ENCODE data around the gene RASA3. TPM values are rescaled to one million over a fixed set of nuclear protein-coding genes. Genes with fewer than 3 reads are reported as not detected.

Gene RASA3
- total and polyA plus RNA-seq, 2 donors (not counting 3 experiments of a cell fraction or from before 2014, with no cell fraction given), result 26.5 to 53.8 TPM

- Histone ChIP-seq H3K9me3 (replicated peaks; ENCODE audit: control insufficient read depth, insufficient read depth, low read length) (no peaks in the 10 kb centered on the region), H3K4me1 (ENCODE audit: control insufficient read depth, extremely low read depth, insufficient read depth, low read length) (peaks cover 33% of the 10 kb centered on the region), H3K4me3 (replicated peaks in 1 of 3; ENCODE audit: insufficient read depth in 1 of 3, low read depth in 1 of 3, low read length in 3 of 3) (no peak overlapping the region), H2AFZ (ENCODE audit: low read depth, low read length) (no peak overlapping the region), H4K20me1 (replicated peaks; ENCODE audit: control insufficient read depth, extremely low read depth, insufficient read depth, low read length) (no peaks in the 10 kb centered on the region), H3K27me3 (ENCODE audit: control insufficient read depth in 2 of 2, insufficient read depth in 2 of 2, low read length in 2 of 2) (no peaks in the 10 kb centered on the region), H3K36me3 (ENCODE audit: control insufficient read depth in 2 of 2, extremely low read depth in 1 of 2, insufficient read depth in 2 of 2, low read length in 2 of 2) (no peaks in the 10 kb centered on the region), H3K9ac (replicated peaks; ENCODE audit: extremely low read depth, insufficient read depth, low read length) (no peak overlapping the region), H3K4me2 (ENCODE audit: insufficient read depth, low read length) (no peak overlapping the region), H3K79me2 (ENCODE audit: control insufficient read depth, insufficient read depth, low read length) (peaks cover 73% of the 10 kb centered on the region), H3K9me1 (replicated peaks; ENCODE audit: control insufficient read depth, extremely low read depth, insufficient read depth, low read length) (no peaks in the 10 kb centered on the region), H3K27ac (ENCODE audit: insufficient read depth, low read depth, low read length) (no peak overlapping the region)
- intact Hi-C loops (cut with micrococcal nuclease), result no loop called here
- no TSS peak for BruUV-seq (replicated peaks)
- ChIA-PET POLR2A (no interaction called here), CTCF (no interaction called here)
- dilution Hi-C loops (cut with MboI; ENCODE audit: extremely low pct_ligation_motif_present, low sequenced_read_pairs), result no loop called here
- FAIRE-seq (no peak), DNase-seq (ENCODE audit: low read depth, low spot score) (no peak)
- no peak for TF ChIP-seq EZH2 (IDR thresholded peaks at IDR 0.05; ENCODE audit: borderline replicate concordance, low read depth, low read length, severe bottlenecking)
- no peak for TF ChIP-seq FOS (IDR thresholded peaks at IDR 0.05; ENCODE audit: borderline replicate concordance, insufficient read depth, low read length)
- no peak for TF ChIP-seq MYC (IDR thresholded peaks at IDR 0.05; ENCODE audit: low read depth, low read length)
Observed at GRCh38 chr13:114123448-114123847, 9.0 kb downstream of the RASA3 start.

- no peaks in the 10 kb centered on the region for H3K9me3 ChIP-seq (replicated peaks; ENCODE audit: control insufficient read depth, insufficient read depth, low read length)
- no peaks in the 10 kb centered on the region for H3K9me1 ChIP-seq (replicated peaks; ENCODE audit: control insufficient read depth, extremely low read depth, insufficient read depth, low read length)
- no TSS peak for BruUV-seq (replicated peaks)
- no peak overlapping the region for H2AFZ ChIP-seq (ENCODE audit: low read depth, low read length)
- no peaks in the 10 kb centered on the region for H3K27me3 ChIP-seq (ENCODE audit: control insufficient read depth in 2 of 2, insufficient read depth in 2 of 2, low read length in 2 of 2)
- no peak overlapping the region for H3K27ac ChIP-seq (ENCODE audit: insufficient read depth, low read depth, low read length)
- ChIA-PET POLR2A (no interaction called here), CTCF (no interaction called here)
- TF ChIP-seq MAX (IDR thresholded peaks at IDR 0.05; ENCODE audit: insufficient read depth, insufficient read length) (no peak), EZH2 (IDR thresholded peaks at IDR 0.05; ENCODE audit: borderline replicate concordance, low read depth, low read length, severe bottlenecking) (no peak), FOS (IDR thresholded peaks at IDR 0.05; ENCODE audit: borderline replicate concordance, insufficient read depth, low read length) (no peak), CTCF (IDR thresholded peaks at IDR 0.05; ENCODE audit: extremely low read depth in 1 of 2, insufficient read depth in 1 of 2, low read depth in 1 of 2, low read length in 2 of 2) (no peak), POLR2A (IDR thresholded peaks at IDR 0.05; ENCODE audit: low read depth, low read length) (no peak)
- H3K79me2 ChIP-seq (ENCODE audit: control insufficient read depth, insufficient read depth, low read length), result peaks cover 70% of the 10 kb centered on the region
- H4K20me1 ChIP-seq (replicated peaks; ENCODE audit: control insufficient read depth, extremely low read depth, insufficient read depth, low read length), result no peaks in the 10 kb centered on the region
- peaks cover 33% of the 10 kb centered on the region for H3K4me1 ChIP-seq (ENCODE audit: control insufficient read depth, extremely low read depth, insufficient read depth, low read length)
- H3K36me3 ChIP-seq (ENCODE audit: control insufficient read depth in 2 of 2, extremely low read depth in 1 of 2, insufficient read depth in 2 of 2, low read length in 2 of 2), result no peaks in the 10 kb centered on the region
- no peak overlapping the region for H3K4me2 ChIP-seq (ENCODE audit: insufficient read depth, low read length)
- intact Hi-C loops (cut with micrococcal nuclease), result no loop called here
- dilution Hi-C loops (cut with MboI; ENCODE audit: extremely low pct_ligation_motif_present, low sequenced_read_pairs), result no loop called here
- FAIRE-seq (no peak), DNase-seq (ENCODE audit: low read depth, low spot score) (no peak)
- H3K4me3 ChIP-seq (replicated peaks in 1 of 3; ENCODE audit: insufficient read depth in 1 of 3, low read depth in 1 of 3, low read length in 3 of 3), result no peak overlapping the region
- no peak overlapping the region for H3K9ac ChIP-seq (replicated peaks; ENCODE audit: extremely low read depth, insufficient read depth, low read length)
Observed at GRCh38 chr13:114122591-114123211, 9.7 kb downstream of the RASA3 start.

All from endothelial cell of umbilical vein (primary cell).